Nephron progenitor cell (in vitro differentiated cells): ENCODE results near the gene PPP4R2.

Experiments used
- DNase-seq: peaks from one replicate; pipeline ENCODE4 v3.0.0; 2021
- H3K27ac Mint-ChIP-seq: 2 replicates; pipeline ENCODE4 v1.8.0; 2021; ENCODE audit warnings: mild to moderate bottlenecking, moderate library complexity, mixed read lengths
- H3K27me3 Mint-ChIP-seq: 2 replicates; pipeline ENCODE4 v1.8.0; 2021; ENCODE audit warnings: mild to moderate bottlenecking, low read depth, mixed read lengths; ENCODE audit not compliant: poor library complexity
- H3K36me3 Mint-ChIP-seq: 2 replicates; pipeline ENCODE4 v1.8.0; 2021; ENCODE audit warnings: low read depth, mixed read lengths
- H3K4me1 Mint-ChIP-seq: 2 replicates; pipeline ENCODE4 v1.8.0; 2021; ENCODE audit warnings: mixed read lengths
- H3K4me3 Mint-ChIP-seq: 2 replicates; pipeline ENCODE4 v1.8.0; 2021; ENCODE audit warnings: mild to moderate bottlenecking, moderate library complexity, mixed read lengths
- H3K9me3 Mint-ChIP-seq: 2 replicates; pipeline ENCODE4 v1.8.0; 2021; ENCODE audit warnings: mild to moderate bottlenecking, moderate library complexity, mixed read lengths
- CTCF ChIP-seq: fragments of 200-600 bp; sonication (generic); IDR thresholded peaks from 2 replicates; pipeline ENCODE4 v1.5.0; 2021; ENCODE audit warnings: antibody characterized with exemption

PPP4R2 gene

GRCh38 chr3:73069187-73069586 is 72.6 kb downstream of the PPP4R2 start:
- TF ChIP-seq CTCF, result no peak
- Mint-ChIP-seq H3K27ac (peak overlapping the region; percentile 42), H3K36me3 (peaks cover 14% of the 10 kb centered on the region), H3K4me3 (no peak overlapping the region), H3K9me3 (no peaks in the 10 kb centered on the region), H3K4me1 (peaks cover 24% of the 10 kb centered on the region), H3K27me3 (no peaks in the 10 kb centered on the region)
- no peak for DNase-seq

GRCh38 chr3:73069775-73070444 is 73.3 kb downstream of the PPP4R2 start:
- peaks cover 31% of the 10 kb centered on the region for H3K4me1 Mint-ChIP-seq
- DNase-seq, result no peak

GRCh38 chr3:73070675-73071575 is 74.3 kb downstream of the PPP4R2 start:
- no peaks in the 10 kb centered on the region for H3K36me3 Mint-ChIP-seq
- H3K9me3 Mint-ChIP-seq, result no peaks in the 10 kb centered on the region
- H3K27me3 Mint-ChIP-seq, result no peaks in the 10 kb centered on the region
- peak overlapping the region; percentile 74 for H3K27ac Mint-ChIP-seq
- TF ChIP-seq CTCF, result no peak
- no peak overlapping the region for H3K4me3 Mint-ChIP-seq
- peaks cover 33% of the 10 kb centered on the region for H3K4me1 Mint-ChIP-seq
- no peak for DNase-seq

More at GRCh38 chr3:73069775-73070444, 73.3 kb downstream of the PPP4R2 start:
- Mint-ChIP-seq H3K27ac (no peak overlapping the region), H3K9me3 (no peaks in the 10 kb centered on the region), H3K36me3 (peaks cover 7% of the 10 kb centered on the region), H3K4me3 (no peak overlapping the region), H3K27me3 (no peaks in the 10 kb centered on the region)
- no peak for TF ChIP-seq CTCF

GRCh38 chr3:73071952-73072351 is 75.3 kb downstream of the PPP4R2 start:
- Mint-ChIP-seq H3K9me3 (no peaks in the 10 kb centered on the region), H3K4me3 (no peak overlapping the region), H3K36me3 (no peaks in the 10 kb centered on the region), H3K4me1 (peaks cover 33% of the 10 kb centered on the region), H3K27me3 (no peaks in the 10 kb centered on the region), H3K27ac (no peak overlapping the region)
- no peak for DNase-seq
- TF ChIP-seq CTCF, result no peak

GRCh38 chr3:73072634-73073033 is 76.0 kb downstream of the PPP4R2 start:
- Mint-ChIP-seq H3K4me1 (peaks cover 33% of the 10 kb centered on the region), H3K36me3 (no peaks in the 10 kb centered on the region), H3K27me3 (no peaks in the 10 kb centered on the region), H3K4me3 (no peak overlapping the region), H3K9me3 (no peaks in the 10 kb centered on the region), H3K27ac (no peak overlapping the region)
- no peak for TF ChIP-seq CTCF
- no peak for DNase-seq
